ENCODE results near the gene F12.

The F12 gene

DNA sequence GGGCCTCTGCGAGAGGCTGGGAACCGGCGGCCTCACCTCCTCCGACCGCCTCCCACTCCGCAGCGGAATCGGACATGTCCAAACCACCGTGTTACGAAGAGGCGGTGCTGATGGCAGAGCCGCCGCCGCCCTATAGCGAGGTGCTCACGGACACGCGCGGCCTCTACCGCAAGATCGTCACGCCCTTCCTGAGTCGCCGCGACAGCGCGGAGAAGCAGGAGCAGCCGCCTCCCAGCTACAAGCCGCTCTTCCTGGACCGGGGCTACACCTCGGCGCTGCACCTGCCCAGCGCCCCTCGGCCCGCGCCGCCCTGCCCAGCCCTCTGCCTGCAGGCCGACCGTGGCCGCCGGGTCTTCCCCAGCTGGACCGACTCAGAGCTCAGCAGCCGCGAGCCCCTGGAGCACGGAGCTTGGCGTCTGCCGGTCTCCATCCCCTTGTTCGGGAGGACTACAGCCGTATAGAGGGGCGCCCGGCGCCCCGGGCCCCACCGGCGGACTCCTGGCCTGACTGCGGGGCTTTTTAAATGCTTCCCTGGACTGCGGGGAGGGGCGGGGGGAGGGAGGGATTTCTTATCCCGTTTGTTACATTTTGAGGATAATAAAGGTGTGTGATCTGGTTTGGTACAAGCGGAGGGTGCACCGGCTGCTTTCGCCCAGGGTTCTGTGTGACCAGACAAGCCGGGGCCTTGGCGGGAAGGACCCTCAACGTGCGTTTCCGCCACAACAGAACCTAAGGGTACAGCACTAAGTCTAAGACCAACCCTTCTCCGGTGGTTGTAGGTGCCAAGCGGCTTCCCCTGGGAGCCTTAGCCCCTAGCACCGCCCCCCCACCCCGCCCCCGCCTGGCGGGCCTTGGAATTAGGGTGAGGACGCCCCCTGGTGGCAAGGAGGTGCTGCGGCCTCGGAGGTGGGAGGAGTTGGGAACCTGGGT lies 46.6 kb upstream of the F12 start:
- TF ChIP-seq NFRKB (IDR thresholded peaks at IDR 0.05): no peak
- peak; percentile 56; the same call in 1 of the 2 replicates for TF ChIP-seq FOXM1 (IDR thresholded peaks at IDR 0.05; ENCODE audit: borderline replicate concordance)
- ChIA-PET CTCF (interaction anchor here (0.6 to 5.1 kb wide), 24 partner anchors 11 to 444 kb away, joined by 3 to 50 read pairs (median 4); partner anchors contain the start of gene PDLIM7), POLR2A (interaction anchor here (0.7 to 3.9 kb wide), 20 partner anchors 7 to 146 kb away, joined by 3 to 34 read pairs (median 5); partner anchors contain the start of genes GRK6, LMAN2, PDLIM7 and PRR7)
- DNase-seq (ENCODE audit: extremely low spot score): peak; percentile 92

DNA sequence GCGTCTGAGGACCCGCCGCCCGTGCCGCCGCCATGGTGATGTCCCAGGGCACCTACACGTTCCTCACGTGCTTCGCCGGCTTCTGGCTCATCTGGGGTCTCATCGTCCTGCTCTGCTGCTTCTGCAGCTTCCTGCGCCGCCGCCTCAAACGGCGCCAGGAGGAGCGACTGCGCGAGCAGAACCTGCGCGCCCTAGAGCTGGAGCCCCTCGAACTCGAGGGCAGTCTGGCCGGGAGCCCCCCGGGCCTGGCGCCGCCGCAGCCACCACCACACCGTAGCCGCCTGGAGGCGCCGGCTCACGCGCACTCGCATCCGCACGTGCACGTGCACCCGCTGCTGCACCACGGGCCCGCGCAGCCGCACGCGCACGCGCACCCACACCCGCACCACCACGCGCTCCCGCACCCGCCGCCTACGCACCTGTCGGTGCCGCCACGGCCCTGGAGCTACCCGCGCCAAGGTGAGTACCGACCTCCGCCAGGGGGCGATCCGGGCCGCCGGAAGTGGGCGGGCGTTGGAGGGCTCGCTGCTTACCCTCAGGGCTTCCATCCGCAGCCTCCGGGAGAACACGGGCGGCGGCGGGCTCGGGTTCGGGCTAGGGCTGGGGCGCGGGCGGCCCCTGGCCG lies 45.8 kb upstream of the F12 start:
- ChIA-PET POLR2A (interaction anchor here (0.7 to 3.9 kb wide), 21 partner anchors 8 to 145 kb away, joined by 3 to 34 read pairs (median 5); partner anchors contain the start of genes GRK6, LMAN2, PDLIM7 and PRR7), CTCF (interaction anchor here (0.6 to 5.1 kb wide), 27 partner anchors 10 to 444 kb away, joined by 3 to 50 read pairs (median 4); partner anchors contain the start of gene PDLIM7)
- peak; percentile 82 for DNase-seq (ENCODE audit: extremely low spot score)
- TF ChIP-seq L3MBTL2 (conservative IDR thresholded peaks at IDR 0.05) (peak; percentile 85), SUZ12 (IDR thresholded peaks at IDR 0.05) (no peak)

- POLR2A ChIA-PET: interaction anchor here (1.0 to 3.9 kb wide), 18 partner anchors 8 to 144 kb away, joined by 3 to 34 read pairs (median 6); partner anchors contain the start of genes GRK6, LMAN2, PDLIM7 and PRR7
- CTCF ChIA-PET: interaction anchor here (0.6 to 5.1 kb wide), 19 partner anchors 9 to 341 kb away, joined by 3 to 50 read pairs (median 5); partner anchors contain the start of gene PDLIM7
- TF ChIP-seq ARNT (IDR thresholded peaks at IDR 0.05) (peak; percentile 67), FOXM1 (IDR thresholded peaks at IDR 0.05; ENCODE audit: borderline replicate concordance) (peak; percentile 59; the same call in 1 of the 2 replicates), LEF1 (IDR thresholded peaks at IDR 0.05; ENCODE audit: borderline replicate concordance) (peak; percentile 94), HDGF (IDR thresholded peaks at IDR 0.05; ENCODE audit: borderline replicate concordance) (no peak)
- DNase-seq (ENCODE audit: extremely low spot score): peak; percentile 96
Observed at GRCh38 chr5:177454397-177455035, 45.2 kb upstream of the F12 start.

DNA sequence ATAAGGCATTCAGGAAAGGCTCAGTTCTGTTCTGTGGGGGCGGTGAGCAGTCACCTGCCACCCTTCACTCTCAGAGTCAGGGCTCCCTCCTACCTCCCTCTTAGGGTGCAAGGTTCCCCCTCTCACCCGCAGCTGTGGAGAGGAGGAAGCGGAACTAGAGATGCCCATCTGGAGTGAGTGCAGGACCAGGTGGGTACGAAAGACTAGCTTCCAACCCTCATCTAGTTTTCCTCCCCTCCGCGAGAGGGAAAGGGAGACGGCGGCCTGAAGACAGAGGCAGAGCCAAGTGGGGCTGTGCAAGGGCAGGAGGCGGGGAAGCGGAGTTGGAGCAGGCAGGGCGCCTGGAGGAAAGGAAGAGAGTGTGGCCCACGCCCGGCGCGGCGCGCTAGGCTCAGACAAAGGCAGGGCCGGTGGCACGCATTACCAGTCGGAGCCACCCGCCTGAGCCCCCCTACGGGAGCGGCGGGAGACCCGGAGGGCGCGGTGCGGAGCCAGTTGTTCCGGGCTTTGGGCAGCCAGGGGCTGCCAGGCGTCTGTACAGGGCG lies 44.6 kb upstream of the F12 start:
- DNase-seq (ENCODE audit: extremely low spot score): peak; percentile 39
- ChIA-PET CTCF (interaction anchor here (0.6 to 5.1 kb wide), 11 partner anchors 8 to 144 kb away, joined by 3 to 50 read pairs (median 6); partner anchors contain the start of gene PDLIM7), POLR2A (interaction anchor here (1.3 to 3.9 kb wide), 9 partner anchors 9 to 75 kb away, joined by 3 to 34 read pairs (median 11); partner anchors contain the start of genes PDLIM7 and PRR7)
- no peak for TF ChIP-seq FOXK2 (IDR thresholded peaks at IDR 0.05)
- no peak for TF ChIP-seq LEF1 (IDR thresholded peaks at IDR 0.05; ENCODE audit: borderline replicate concordance)
- TF ChIP-seq FOXA1 (IDR thresholded peaks at IDR 0.05): no peak
- TF ChIP-seq BHLHE40 (IDR thresholded peaks at IDR 0.05; ENCODE audit: borderline replicate concordance): no peak
- TF ChIP-seq FOXM1 (IDR thresholded peaks at IDR 0.05; ENCODE audit: borderline replicate concordance): no peak
- no peak for TF ChIP-seq ZNF384 (IDR thresholded peaks at IDR 0.05)

DNA sequence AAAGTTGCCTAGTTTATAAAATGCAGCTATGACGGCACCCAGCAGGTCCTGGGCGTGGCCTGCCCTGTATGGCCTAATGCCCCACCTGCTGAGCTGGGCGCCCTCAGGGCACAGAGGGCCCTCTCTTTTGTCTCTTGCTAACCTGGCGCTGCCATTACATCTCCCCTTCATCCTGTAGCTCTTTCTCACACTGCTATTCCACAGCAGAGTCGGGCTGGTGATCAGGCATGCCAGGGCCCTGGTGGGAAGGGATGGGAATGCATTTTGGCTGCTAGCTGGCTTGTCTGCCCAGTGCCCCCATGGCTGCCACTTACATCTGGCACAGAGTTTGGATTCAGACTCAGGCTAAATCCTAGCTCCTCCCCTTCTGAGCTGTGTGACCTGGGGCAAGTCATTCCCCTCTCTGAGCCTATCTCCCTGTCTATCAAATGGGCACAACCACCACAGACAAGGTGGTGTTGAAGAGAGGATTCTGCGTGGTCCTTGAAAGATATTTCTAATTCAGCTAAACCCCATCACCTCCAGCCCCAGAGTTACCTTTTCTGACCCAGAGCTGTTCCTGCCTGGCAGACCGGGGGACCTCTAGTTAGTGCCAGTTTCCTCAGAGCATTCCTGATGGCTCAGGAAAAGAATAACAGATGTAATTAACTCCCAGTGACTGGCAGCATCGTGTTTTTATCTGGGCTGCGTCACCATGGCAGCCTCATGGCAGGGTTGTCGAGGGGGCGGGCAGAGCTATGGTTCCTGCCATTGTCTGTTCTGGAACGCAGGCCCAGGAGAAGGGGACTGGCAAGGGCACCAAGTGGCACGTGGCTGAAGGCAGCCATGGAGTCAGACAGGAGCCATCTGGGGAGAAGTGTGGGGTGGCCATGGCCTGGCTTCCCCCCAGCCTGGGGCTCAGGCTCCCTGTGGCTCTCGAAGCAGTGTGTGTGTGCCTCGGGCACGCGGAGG lies 43.6 kb upstream of the F12 start:
- ChIA-PET CTCF (interaction anchor here (0.6 to 5.1 kb wide), 4 partner anchors 12 to 63 kb away, joined by 3 to 50 read pairs (median 9); no protein-coding TSS in a partner anchor), POLR2A (interaction anchor here (0.8 to 3.9 kb wide), 8 partner anchors 8 to 101 kb away, joined by 3 to 32 read pairs (median 6); partner anchors contain the start of genes GRK6, LMAN2, PDLIM7 and PRR7)
- no peak for DNase-seq (ENCODE audit: extremely low spot score)
- no peak for TF ChIP-seq FOXM1 (IDR thresholded peaks at IDR 0.05; ENCODE audit: borderline replicate concordance)
- no peak for TF ChIP-seq LEF1 (IDR thresholded peaks at IDR 0.05; ENCODE audit: borderline replicate concordance)
- TF ChIP-seq ZNF384 (IDR thresholded peaks at IDR 0.05): no peak
- TF ChIP-seq ARNT (IDR thresholded peaks at IDR 0.05): no peak
- no peak for TF ChIP-seq FOXK2 (IDR thresholded peaks at IDR 0.05)
- no peak for TF ChIP-seq CTBP1 (IDR thresholded peaks at IDR 0.05; ENCODE audit: borderline replicate concordance)
- TF ChIP-seq ELF4 (IDR thresholded peaks at IDR 0.05): no peak
- TF ChIP-seq SUZ12 (IDR thresholded peaks at IDR 0.05): no peak
- TF ChIP-seq FOXA1 (IDR thresholded peaks at IDR 0.05): no peak
- no peak for TF ChIP-seq NFRKB (IDR thresholded peaks at IDR 0.05)
- TF ChIP-seq SP1 (IDR thresholded peaks at IDR 0.05): no peak
- no peak for TF ChIP-seq HDGF (IDR thresholded peaks at IDR 0.05; ENCODE audit: borderline replicate concordance)

DNA sequence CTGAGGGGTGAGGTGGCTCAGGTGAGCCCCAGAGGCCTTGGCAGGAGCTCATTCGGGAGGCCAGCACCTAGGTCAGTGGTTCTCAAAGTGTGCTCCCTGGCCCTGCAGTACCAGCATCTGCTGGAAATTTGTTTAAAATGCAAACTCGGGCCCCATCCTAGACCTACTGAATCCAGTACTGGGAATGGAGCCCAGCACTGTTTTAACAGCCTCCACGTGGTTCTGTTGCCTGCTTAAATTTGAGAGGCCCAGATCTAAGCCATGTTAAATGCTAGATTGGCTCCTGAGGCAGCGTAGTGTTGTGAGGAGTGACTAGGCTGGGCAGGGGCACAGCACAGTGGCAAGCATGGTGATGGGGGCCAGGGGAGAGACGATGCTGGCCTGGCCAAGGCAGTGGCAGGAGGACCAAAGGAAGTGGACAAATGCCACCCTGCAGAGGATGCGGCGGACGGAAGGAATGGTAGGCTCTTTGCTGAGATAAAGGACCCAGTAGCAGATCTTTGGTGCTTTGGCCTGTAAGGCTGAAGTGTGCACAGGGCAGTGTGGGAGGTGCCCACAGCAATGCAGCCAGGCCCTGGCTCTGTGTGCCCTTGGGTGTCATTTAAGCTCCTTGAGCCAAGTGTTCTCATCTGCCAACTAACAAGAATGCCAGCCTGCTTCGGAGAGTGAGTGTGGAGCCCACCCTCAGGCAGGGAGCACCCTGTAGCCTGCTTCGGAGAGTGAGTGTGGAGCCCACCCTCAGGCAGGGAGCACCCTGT lies 41.5 kb upstream of the F12 start:
- TF ChIP-seq ARNT (IDR thresholded peaks at IDR 0.05) (no peak), LEF1 (IDR thresholded peaks at IDR 0.05; ENCODE audit: borderline replicate concordance) (no peak), FOXA1 (IDR thresholded peaks at IDR 0.05) (no peak), NFRKB (IDR thresholded peaks at IDR 0.05) (no peak), FOXK2 (IDR thresholded peaks at IDR 0.05) (no peak), BHLHE40 (IDR thresholded peaks at IDR 0.05; ENCODE audit: borderline replicate concordance) (no peak), TARDBP (IDR thresholded peaks at IDR 0.05) (no peak), CTBP1 (IDR thresholded peaks at IDR 0.05; ENCODE audit: borderline replicate concordance) (no peak), FOXM1 (IDR thresholded peaks at IDR 0.05; ENCODE audit: borderline replicate concordance) (no peak), SUZ12 (IDR thresholded peaks at IDR 0.05) (no peak), L3MBTL2 (conservative IDR thresholded peaks at IDR 0.05) (no peak), ELF4 (IDR thresholded peaks at IDR 0.05) (no peak), ZNF384 (IDR thresholded peaks at IDR 0.05) (no peak), PKNOX1 (IDR thresholded peaks at IDR 0.05) (no peak), HDGF (IDR thresholded peaks at IDR 0.05; ENCODE audit: borderline replicate concordance) (no peak), SP1 (IDR thresholded peaks at IDR 0.05) (no peak)
- no peak for DNase-seq (ENCODE audit: extremely low spot score)
- ChIA-PET POLR2A (interaction anchor here (0.7 to 3.0 kb wide), 3 partner anchors 24 to 60 kb away, joined by 3 to 11 read pairs (median 5); partner anchors contain the start of gene GRK6), CTCF (interaction anchor here (0.5 to 1.2 kb wide), 2 partner anchors 60 to 69 kb away, joined by 4 read pairs; no protein-coding TSS in a partner anchor)
